HG02610 (cell line): ENCODE data around the gene PHLDB2.

ENCODE experiments used
- ATAC-seq: cut with Tn5 transposase; IDR thresholded peaks from one replicate; pipeline ENCODE4 v1.9.1; 2021; ENCODE audit warnings: mild to moderate bottlenecking, moderate library complexity; ENCODE audit not compliant: unreplicated experiment

PHLDB2 gene

GRCh38 chr3:111923095-111923771, 64.2 kb downstream of the PHLDB2 start:
- ATAC-seq: no peak

DNA sequence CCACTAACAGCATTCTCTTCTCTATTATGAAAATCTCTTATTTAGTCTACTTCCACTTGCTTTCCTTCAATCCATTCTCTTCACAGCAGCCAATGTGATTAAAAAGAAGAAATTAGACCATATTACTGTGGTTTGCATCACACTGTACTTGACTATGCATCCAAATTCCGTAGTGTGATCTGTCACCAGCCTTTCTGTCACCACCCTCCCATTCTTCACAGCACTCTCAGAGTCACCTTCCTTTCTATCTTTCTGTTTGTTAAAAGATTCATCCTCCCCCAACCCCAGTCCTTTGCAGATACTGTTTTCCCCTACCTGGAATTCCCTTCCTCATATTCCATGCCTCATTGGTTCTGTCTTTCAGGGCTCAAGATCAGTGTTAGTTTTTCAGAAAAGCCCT, 64.7 kb downstream of the PHLDB2 start:
- no peak for ATAC-seq

DNA sequence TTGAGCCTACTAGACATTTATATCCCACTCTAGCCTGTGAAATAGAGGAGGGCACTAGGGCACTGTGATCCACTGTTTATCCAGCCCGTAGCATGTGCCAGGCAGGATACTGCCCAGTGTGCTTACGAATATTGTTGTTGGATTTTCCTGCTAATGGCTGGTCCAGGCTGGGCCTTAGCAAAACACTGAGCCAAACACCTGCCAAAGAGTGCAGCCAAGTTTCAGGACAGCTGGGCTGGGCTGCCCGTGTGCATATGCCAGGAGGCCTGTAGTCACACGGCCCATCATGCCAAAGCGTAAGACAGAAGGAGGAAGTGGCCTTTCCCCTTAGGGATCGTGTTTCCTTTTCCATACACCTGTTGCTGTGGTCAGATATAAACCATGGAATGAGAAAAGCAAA, 65.2 kb downstream of the PHLDB2 start:
- ATAC-seq: no peak

GRCh38 chr3:111926266-111926676, 67.2 kb downstream of the PHLDB2 start:
- no peak for ATAC-seq

- no peak for ATAC-seq
These were observed 69.5 kb downstream of the PHLDB2 start for GRCh38 chr3:111928613-111929012.

DNA sequence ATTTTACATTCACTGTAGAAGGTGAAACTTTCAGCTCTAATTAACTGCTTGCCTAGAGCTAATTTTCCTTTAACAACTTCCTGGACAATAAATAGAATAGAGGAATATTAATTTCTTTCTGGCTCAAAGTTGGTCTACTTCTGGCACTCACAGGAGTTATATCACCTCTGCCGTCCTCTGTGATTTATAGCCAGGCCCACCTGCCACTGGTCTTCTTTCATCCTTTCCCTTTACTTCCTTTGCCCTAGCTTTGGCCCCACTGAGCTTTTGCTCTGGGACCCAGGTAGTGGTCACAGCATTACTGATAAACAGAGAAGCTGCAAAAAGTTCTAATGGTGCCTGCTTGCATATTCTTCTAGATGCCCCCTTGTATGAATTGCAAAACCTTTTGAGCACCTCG, 70.4 kb downstream of the PHLDB2 start:
- ATAC-seq: no peak

GRCh38 chr3:111932946-111933345, 73.9 kb downstream of the PHLDB2 start:
- ATAC-seq: no peak

DNA sequence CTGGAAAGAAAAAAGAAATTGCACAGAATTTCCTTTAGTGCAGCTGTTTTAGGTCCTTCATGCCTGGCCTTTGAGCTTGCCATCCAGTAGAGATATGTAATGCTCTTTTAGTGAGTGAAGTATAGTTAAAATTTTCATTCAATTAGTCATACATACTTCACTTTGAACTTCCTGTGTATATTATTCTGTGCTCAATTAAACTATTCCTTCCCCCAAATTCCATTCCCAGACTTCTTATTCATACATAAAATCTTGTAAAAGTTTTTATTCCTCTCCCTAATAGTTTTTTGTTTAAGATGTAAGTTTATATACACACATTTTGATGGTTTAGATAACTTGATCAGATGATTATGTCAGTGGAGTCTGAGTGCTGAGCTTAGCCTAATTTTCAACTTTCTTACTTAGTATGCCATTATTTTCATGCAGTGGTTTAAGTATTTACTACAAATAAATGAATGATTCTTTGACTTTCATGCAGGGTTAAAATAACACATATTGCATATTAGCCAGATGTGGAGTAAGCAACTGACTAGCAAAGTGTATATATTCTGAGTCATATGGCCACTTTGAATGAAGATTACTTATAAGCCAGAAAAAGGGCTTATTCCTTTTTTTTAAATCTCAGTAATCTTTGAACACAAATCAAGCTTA, 77.3 kb downstream of the PHLDB2 start:
- ATAC-seq: no peak

DNA sequence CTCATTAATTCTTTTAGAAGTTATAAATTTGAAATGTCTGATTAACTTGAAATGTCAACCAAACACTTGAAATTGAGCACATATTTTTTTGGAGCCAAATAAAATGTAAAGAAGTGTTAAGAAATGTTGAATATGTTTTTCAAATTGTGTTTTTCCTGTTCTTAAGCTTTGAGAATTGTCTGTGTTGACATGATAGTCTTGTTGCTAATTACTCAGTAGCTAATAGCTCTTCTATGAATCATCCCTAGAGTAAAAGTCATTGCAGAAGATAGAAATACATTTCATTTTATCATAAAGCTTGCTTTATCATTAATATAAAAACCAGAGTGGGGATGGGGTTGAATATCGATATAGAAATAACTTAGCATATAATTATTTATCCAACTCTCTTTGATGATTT, 77.9 kb downstream of the PHLDB2 start:
- ATAC-seq: no peak

DNA sequence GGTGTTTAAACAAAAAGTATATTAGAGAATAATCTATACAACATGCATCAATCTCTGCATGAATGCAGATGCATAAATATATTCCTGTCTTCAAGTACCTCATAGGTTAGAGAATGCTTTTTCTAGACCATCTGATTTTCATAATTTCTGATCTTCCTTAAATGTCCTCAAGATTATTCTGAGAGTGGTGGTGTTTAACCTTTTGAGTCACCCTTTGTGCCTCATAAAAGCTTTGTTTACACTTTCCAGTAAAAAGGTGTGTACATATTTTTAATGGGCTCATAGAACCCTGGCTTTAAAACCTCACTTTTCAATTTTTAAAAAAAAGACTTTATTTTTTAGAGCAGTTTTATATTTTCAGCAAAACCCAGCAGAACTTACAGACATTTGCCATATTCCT, 78.8 kb downstream of the PHLDB2 start:
- ATAC-seq: no peak

DNA sequence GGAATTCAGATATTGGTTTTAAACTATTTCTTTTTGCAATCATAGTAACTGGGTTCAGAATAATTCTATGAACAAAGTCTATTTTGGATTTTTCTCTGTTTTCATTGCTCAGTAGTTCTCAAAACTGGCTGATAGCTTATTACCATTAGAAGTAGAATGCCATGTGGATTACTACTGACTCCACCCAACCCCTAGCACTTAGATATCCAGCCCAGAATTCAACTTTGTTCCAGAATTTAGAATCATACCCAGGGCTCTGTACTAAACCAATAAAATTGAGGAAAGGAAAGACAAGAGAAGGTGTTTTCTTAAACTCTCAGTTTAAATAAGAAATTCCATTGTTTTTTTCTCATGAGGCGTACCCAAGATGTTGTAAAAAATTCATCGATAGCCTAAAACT, 80.8 kb downstream of the PHLDB2 start:
- no peak for ATAC-seq

DNA sequence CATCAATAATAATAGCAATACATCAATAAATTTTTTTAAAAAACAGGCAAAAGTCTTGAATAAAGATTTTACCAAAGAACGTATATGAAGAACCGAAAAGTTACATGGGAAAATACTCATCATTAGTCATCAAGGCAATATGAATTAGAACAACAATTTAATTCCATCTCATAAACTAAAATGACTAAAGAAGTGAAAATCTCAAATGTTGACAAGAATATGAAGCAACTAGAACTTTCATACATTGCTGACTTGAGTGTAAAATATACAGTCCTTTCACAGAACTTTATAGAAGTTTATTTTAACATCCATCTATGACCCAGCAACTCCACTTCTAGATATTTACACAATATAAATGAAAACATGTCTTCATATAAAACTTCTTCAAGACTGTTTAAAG, 84.5 kb downstream of the PHLDB2 start:
- ATAC-seq: no peak

DNA sequence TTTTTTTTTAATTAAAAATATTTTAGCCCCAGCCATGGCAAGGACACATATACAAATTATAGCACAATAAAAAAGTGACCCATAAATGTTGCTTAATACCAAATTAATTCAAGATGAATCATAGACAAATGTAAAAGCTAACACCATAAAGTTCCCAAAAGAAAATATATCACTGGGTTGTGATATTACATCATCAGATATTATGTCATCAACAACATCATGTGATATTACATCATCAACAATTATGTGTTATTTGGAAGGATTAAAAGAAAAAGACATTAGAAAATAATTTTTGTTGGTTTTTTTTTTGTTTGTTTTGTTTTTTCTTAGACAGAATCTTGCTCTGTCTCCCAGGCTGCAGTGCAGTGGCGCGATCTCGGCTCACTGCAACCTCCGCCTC, 85.3 kb downstream of the PHLDB2 start:
- no peak for ATAC-seq

- ATAC-seq: no peak
These were observed 88.2 kb downstream of the PHLDB2 start for GRCh38 chr3:111947231-111947630.

GRCh38 chr3:111948786-111949185, 89.7 kb downstream of the PHLDB2 start:
- no peak for ATAC-seq

DNA sequence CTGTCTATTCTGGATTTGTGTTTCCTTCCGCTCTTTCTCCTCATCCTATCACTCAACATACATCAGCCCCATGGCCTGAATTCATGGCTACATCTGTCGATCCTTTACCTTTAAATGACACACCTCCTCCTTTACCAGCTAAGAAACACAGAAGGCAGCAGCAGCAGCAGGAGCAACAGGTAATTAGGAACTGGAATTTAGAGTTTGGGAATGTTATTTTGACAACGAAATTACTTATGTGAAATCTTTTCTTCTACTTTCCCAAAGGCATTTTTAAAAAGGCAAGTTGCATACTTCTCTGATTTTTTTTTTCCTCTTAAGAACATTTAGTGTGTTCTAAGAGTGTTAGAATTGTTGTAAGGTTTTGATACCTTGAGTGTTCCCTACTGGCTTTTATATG, 90.6 kb downstream of the PHLDB2 start:
- no peak for ATAC-seq

- ATAC-seq: no peak
These were observed 92.0 kb downstream of the PHLDB2 start for GRCh38 chr3:111951032-111951431.

- no peak for ATAC-seq
These were observed 93.0 kb downstream of the PHLDB2 start for GRCh38 chr3:111952086-111952485.

DNA sequence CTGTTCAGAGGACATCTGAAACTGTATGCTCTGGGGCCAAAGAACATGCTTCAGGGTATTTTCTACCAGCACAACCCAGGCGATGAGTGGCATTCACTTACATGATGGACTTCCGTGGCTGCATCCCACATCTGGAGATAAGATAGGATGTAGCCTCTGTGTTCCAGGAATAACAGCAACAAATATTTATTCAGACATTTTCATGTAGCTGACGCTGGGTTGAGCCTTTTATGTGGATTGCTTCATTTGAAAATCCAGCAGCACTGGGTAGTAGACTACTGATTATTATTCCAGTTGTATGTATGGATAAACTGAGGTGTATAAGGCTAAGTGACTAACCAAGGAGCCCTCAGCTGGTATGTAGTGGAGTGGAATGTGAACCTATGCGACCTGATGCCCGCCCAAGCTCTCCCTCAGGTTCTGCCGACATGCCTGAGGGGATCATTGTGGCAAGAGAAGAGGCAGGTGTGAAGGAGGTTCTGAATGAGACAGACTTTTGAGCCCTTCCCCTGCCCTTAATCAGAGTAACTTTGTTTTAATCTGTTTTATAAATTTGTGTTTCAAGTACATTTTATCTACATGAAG, 93.9 kb downstream of the PHLDB2 start:
- ATAC-seq: no peak

DNA sequence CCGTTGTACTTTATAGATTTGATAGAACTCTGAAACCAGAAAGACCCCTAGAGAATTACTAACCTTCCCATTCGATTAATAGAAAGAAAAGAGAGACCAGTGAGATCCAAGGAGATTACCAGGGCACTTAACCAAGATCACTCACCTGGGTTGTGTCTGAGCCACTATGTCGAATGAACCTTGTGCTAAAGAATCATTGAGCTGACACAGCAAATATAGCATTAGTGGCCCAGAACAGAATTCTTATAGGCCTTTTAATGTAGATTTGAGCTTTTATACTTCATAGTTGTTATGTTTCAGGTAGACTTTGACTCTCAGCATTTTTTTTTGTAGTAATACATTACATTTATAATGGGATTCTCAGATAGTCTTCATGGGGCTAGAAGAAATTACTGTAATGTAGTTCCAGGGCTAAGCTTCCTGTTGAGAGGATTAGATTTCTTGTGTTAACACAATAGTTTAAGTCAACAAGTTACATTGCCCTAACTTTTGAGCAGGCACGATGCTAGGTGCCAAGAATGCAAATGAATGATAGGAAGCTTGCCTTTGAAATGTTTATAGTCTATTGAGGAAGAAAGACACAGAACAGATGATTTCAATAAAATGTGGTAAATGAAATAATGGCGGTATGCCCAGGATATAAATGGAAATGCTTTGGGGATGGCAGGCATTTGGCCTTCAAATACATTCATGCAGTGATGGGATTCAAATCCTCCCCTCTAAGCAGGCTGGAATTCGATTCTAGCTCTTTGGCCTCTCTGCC, 95.3 kb downstream of the PHLDB2 start:
- ATAC-seq: no peak

- no peak for ATAC-seq
These were observed 96.8 kb downstream of the PHLDB2 start for GRCh38 chr3:111955876-111956275.

DNA sequence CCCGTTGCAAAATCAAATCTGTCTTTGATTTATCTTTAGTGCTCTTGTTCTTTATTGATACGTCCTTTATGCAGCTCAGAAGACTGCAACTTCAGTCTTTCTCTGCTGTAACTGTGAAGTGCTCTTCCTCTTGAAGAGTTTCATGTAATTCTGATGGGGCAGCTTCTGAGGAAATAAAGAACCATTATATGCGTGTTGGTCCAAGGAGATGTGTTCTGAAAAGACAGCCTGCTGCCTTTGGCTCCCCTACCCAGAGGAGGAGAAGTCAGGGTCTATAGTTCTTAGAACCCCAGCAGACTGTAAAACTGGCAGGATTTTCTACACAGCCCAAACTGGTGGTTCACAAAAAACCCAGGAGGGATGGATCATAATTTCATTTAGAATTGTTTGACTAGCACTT, 97.4 kb downstream of the PHLDB2 start:
- no peak for ATAC-seq
